Panc1 (cell line): ENCODE results near the gene AKAP12. TPM values are rescaled to one million over a fixed set of nuclear protein-coding genes. Genes with fewer than 3 reads are reported as not detected.

Source experiments
- ATAC-seq: fragments of 200-7000 bp; cut with Tn5 transposase; 2 replicates; pipeline ENCODE4 v1.9.1; 2020; ENCODE audit warnings: mild to moderate bottlenecking, moderate library complexity
- BruUV-seq: library from RNA; stranded (reverse); fragments of 400-500 nt; replicated peaks from 2 replicates; lab custom pipeline; 2021; lab: Mats Ljungman, UMichigan
- CTCF ChIA-PET: fragments of 300-600 bp; sonication (Branson Sonifier 250); formaldehyde crosslinking; loops from one replicate; lab custom pipeline; 2022; ENCODE audit warnings: antibody characterized with exemption; lab: Charles Lee
- POLR2A ChIA-PET: fragments of 300-600 bp; sonication (Branson Sonifier 250); formaldehyde crosslinking; loops from one replicate; lab custom pipeline; 2022; ENCODE audit warnings: antibody characterized with exemption; lab: Charles Lee
- DNase-seq: peaks from one replicate; pipeline ENCODE4 v3.0.0-alpha.2; 2010; ENCODE audit warnings: low read depth, low spot score
- H3K27ac ChIP-seq: 2 replicates; pipeline ENCODE4 v1.5.1; 2011; ENCODE audit warnings: mild to moderate bottlenecking, low read length, inconsistent platforms
- H3K27me3 ChIP-seq: fragments of 200-500 bp; sonication (Bioruptor generic); 2 replicates; pipeline ENCODE4 v1.6.0; 2014; ENCODE audit warnings: low read length, inconsistent platforms; ENCODE audit not compliant: control insufficient read depth, insufficient read depth
- H3K36me3 ChIP-seq: fragments of 200-500 bp; sonication (Bioruptor generic); 2 replicates; pipeline ENCODE4 v1.5.1; 2014; ENCODE audit warnings: inconsistent platforms, mild to moderate bottlenecking, low read length, moderate library complexity; ENCODE audit not compliant: control insufficient read depth, insufficient read depth
- H3K4me1 ChIP-seq: 2 replicates; pipeline ENCODE4 v1.5.1; 2011; ENCODE audit warnings: inconsistent platforms, mild to moderate bottlenecking, low read length, moderate library complexity; ENCODE audit not compliant: control insufficient read depth, insufficient read depth
- H3K4me3 ChIP-seq, 2 experiments: 2 replicates each; pipeline ENCODE4 v1.5.1; 2011 to 2012; ENCODE audit warnings: low read depth in 2 of 2, low read length in 2 of 2, mild to moderate bottlenecking in 2 of 2, inconsistent platforms in 1 of 2, moderate library complexity in 1 of 2
- H3K9me3 ChIP-seq: fragments of 200-500 bp; sonication (Bioruptor generic); 2 replicates; pipeline ENCODE4 v1.5.1; 2014; ENCODE audit warnings: low read depth, mild to moderate bottlenecking, inconsistent platforms, low read length, moderate library complexity; ENCODE audit not compliant: control insufficient read depth, insufficient read depth
- POLR2AphosphoS5 ChIP-seq: IDR thresholded peaks from 2 replicates; pipeline ENCODE4 v1.6.1; 2012; ENCODE audit warnings: mild to moderate bottlenecking, low read depth, low read length, moderate library complexity
- SIN3A ChIP-seq: IDR thresholded peaks from 2 replicates; pipeline ENCODE4 v1.6.1; 2012; ENCODE audit warnings: low read depth, mild to moderate bottlenecking, low read length, moderate library complexity, borderline replicate concordance; ENCODE audit not compliant: insufficient read depth
- TCF7L2 ChIP-seq: IDR thresholded peaks from 2 replicates; pipeline ENCODE4 v1.6.1; 2011; ENCODE audit warnings: mild to moderate bottlenecking, low read depth, low read length, inconsistent platforms
- in situ Hi-C: cut with HindIII; loops from 2 replicates; pipeline ENCODE4 v1.10.0; 2016; ENCODE audit warnings: low sequenced_read_pairs, low pct_unique_long_range_greater_than_20kb
- intact Hi-C: fragments of 100-400 bp; cut with micrococcal nuclease; formaldehyde crosslinking; loops from one replicate; pipeline ENCODE4 v1.10.0; 2022; ENCODE audit not compliant: unreplicated experiment
- total RNA-seq: library from RNA; stranded (reverse); gene quantifications from one replicate; pipeline ENCODE4 v1.2.1, GENCODE V29; 2021; ENCODE audit not compliant: unreplicated experiment
- TF ChIP-seq, protein P1 (sequence below), 2 experiments: IDR thresholded peaks; 2 replicates each; pipeline ENCODE4 v1.6.1; 2011 to 2012; ENCODE audit warnings: low read depth in 2 of 2, control low read depth in 1 of 2, low read length in 1 of 2, mild to moderate bottlenecking in 1 of 2, moderate library complexity in 1 of 2; ENCODE audit not compliant: insufficient read depth in 1 of 2
- TF ChIP-seq, protein P2 (sequence below): fragments of 450-650 bp; IDR thresholded peaks from 2 replicates; pipeline ENCODE4 v1.5.1; 2017; ENCODE audit warnings: mild to moderate bottlenecking

Gene AKAP12
- total RNA-seq, 1 experiment from 2014 or later: 267 TPM

DNA sequence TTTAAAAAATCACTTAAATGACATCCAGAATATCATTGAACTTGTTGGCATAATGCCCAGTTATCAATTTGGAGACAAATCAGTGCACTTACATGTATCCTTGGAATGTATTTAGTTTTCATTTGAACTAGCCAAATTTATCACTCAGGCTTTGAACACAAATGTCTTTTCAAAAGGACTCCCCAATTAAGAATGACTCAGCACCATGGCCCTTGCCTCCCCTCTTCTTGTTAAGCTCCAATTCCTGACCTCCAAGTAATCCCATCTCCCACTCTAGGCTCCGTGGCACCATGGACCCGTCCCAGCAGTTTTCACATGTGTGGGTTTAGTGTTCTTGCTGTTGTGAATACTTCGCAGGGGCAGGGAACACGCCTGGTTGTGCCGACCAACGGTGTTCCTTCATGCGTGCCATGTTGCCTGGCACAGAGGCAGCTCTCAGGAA lies 2.7 kb downstream of the AKAP12 start:
- DNase-seq: no peak
- TF ChIP-seq POLR2AphosphoS5: no peak
- no peak for TF ChIP-seq SIN3A
- TF ChIP-seq, protein P1, sequence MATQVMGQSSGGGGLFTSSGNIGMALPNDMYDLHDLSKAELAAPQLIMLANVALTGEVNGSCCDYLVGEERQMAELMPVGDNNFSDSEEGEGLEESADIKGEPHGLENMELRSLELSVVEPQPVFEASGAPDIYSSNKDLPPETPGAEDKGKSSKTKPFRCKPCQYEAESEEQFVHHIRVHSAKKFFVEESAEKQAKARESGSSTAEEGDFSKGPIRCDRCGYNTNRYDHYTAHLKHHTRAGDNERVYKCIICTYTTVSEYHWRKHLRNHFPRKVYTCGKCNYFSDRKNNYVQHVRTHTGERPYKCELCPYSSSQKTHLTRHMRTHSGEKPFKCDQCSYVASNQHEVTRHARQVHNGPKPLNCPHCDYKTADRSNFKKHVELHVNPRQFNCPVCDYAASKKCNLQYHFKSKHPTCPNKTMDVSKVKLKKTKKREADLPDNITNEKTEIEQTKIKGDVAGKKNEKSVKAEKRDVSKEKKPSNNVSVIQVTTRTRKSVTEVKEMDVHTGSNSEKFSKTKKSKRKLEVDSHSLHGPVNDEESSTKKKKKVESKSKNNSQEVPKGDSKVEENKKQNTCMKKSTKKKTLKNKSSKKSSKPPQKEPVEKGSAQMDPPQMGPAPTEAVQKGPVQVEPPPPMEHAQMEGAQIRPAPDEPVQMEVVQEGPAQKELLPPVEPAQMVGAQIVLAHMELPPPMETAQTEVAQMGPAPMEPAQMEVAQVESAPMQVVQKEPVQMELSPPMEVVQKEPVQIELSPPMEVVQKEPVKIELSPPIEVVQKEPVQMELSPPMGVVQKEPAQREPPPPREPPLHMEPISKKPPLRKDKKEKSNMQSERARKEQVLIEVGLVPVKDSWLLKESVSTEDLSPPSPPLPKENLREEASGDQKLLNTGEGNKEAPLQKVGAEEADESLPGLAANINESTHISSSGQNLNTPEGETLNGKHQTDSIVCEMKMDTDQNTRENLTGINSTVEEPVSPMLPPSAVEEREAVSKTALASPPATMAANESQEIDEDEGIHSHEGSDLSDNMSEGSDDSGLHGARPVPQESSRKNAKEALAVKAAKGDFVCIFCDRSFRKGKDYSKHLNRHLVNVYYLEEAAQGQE (IDR thresholded peaks at IDR 0.05; ENCODE audit: insufficient read depth in 1 of 2, low read depth in 2 of 2, low read length in 1 of 2): no peak
- no peak for TF ChIP-seq TCF7L2
- TF ChIP-seq, protein P2, sequence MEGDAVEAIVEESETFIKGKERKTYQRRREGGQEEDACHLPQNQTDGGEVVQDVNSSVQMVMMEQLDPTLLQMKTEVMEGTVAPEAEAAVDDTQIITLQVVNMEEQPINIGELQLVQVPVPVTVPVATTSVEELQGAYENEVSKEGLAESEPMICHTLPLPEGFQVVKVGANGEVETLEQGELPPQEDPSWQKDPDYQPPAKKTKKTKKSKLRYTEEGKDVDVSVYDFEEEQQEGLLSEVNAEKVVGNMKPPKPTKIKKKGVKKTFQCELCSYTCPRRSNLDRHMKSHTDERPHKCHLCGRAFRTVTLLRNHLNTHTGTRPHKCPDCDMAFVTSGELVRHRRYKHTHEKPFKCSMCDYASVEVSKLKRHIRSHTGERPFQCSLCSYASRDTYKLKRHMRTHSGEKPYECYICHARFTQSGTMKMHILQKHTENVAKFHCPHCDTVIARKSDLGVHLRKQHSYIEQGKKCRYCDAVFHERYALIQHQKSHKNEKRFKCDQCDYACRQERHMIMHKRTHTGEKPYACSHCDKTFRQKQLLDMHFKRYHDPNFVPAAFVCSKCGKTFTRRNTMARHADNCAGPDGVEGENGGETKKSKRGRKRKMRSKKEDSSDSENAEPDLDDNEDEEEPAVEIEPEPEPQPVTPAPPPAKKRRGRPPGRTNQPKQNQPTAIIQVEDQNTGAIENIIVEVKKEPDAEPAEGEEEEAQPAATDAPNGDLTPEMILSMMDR: no peak
- H3K27me3 ChIP-seq: no peaks in the 10 kb centered on the region
- ChIA-PET CTCF (no interaction called here), POLR2A (no interaction called here)
- no peaks in the 10 kb centered on the region for H3K36me3 ChIP-seq
- no TSS peak for BruUV-seq
- no peaks in the 10 kb centered on the region for H3K9me3 ChIP-seq
- ATAC-seq: no peak
- intact Hi-C loops (no loop called here), in situ Hi-C loops (no loop called here)
- peak overlapping the region; percentile 56 to 77 for H3K4me3 ChIP-seq
- H3K27ac ChIP-seq: peak overlapping the region; percentile 80
- H3K4me1 ChIP-seq: peaks cover 6% of the 10 kb centered on the region; the same call in 1 of the 2 replicates

DNA sequence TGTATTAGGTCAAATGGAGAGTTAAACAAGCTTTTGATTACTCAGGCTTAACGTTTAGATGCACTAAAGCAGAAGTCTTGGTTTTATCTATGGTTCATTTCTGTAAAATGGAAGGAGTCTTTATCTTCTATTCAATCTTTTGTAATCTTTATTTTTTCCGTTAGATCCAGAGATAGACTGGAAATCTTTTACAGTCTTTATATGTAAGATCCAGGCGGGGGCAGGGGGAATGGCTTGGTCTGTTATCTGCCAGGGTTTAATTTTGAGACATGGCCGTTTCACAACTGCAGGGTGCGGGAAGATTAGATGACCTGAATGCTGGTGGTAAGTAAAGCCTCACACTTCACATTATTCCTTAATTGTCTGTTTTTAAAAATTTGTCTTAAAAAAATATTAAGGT lies 3.7 kb downstream of the AKAP12 start:
- Histone ChIP-seq H3K4me3 (peak overlapping the region; percentile 56 to 77), H3K36me3 (no peaks in the 10 kb centered on the region), H3K9me3 (no peaks in the 10 kb centered on the region), H3K27ac (peak overlapping the region; percentile 80; the same call in 1 of the 2 replicates), H3K4me1 (peaks cover 6% of the 10 kb centered on the region; the same call in 1 of the 2 replicates), H3K27me3 (no peaks in the 10 kb centered on the region)
- ATAC-seq: no peak
- in situ Hi-C loops: no loop called here
- no peak for DNase-seq
- no peak for TF ChIP-seq TCF7L2
- TF ChIP-seq SIN3A: no peak
- TF ChIP-seq, protein P1 (IDR thresholded peaks at IDR 0.05; ENCODE audit: insufficient read depth in 1 of 2, low read depth in 2 of 2, low read length in 1 of 2): no peak
- no peak for TF ChIP-seq POLR2AphosphoS5
- TF ChIP-seq, protein P2: no peak
- intact Hi-C loops: no loop called here
- ChIA-PET CTCF (no interaction called here), POLR2A (no interaction called here)
- no TSS peak for BruUV-seq
